ENCODE data around the gene CHP2.
"Not testable (repeated sequence)": the region's sequence is repeated elsewhere in the genome, so short reads cannot be mapped to it uniquely, and the experiment has no call there.

The CHP2 gene

DNA sequence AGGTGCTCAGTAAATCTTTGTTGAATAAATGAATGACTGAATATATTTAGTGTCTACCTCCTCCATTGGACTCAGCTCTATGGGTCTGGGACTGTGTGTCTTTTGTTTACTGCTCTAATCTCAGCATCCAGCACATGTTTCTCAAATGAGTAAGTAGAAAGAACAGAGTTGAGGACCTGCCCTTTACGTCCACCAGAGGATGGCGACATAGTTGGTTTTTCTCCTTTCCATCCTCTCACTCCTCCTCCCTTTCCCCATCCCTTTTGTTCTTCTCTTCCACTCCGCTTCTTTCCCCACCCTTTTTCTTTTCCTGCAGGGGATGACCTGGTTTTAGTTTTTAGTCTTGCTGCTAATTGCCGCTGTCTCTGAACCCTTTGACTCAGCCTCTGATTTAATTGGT lies 12.1 kb upstream of the CHP2 start:
- Histone ChIP-seq H3K9ac (ENCODE audit: low read length in 5 of 5) (no peak overlapping the region), H3K36me3 (ENCODE audit: control insufficient read depth in 5 of 5, insufficient read depth in 5 of 5, low read length in 5 of 5) (no peaks in the 10 kb centered on the region), H3K27ac (ENCODE audit: low read depth, low read length) (no peak overlapping the region), H3K4me3 (ENCODE audit: low read depth in 1 of 5, low read length in 5 of 5) (no peak overlapping the region), H3K9me3 (ENCODE audit: control insufficient read depth in 5 of 5, low read length in 5 of 5) (no peaks in the 10 kb centered on the region), H3K4me1 (ENCODE audit: control insufficient read depth in 5 of 5, insufficient read depth in 5 of 5, low read length in 5 of 5) (peaks cover 0 to 7% (median 0%) of the 10 kb centered on the region in 5 donors), H3K27me3 (ENCODE audit: control insufficient read depth in 5 of 5, insufficient read depth in 4 of 5, low read length in 5 of 5) (peaks cover 0 to 4% (median 0%) of the 10 kb centered on the region in 5 donors)

DNA sequence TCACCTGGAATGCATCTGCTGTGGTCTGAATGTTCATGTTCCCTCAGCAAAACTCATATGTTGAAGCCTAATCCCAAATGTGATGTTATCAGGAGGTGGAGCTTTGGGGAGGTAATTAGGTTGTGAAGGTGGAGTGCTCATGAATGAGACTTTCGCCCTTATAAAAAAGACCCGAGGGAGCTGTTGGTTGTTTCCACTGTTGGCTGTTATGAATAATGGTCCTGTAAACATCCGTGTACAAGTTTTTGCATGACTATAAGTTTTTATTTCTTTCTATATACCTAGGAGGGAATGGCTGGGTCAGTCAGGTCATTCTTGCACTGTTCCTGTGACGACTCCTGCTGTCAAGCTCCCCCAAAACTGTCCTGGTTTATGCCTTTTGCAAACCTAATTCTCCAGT lies 9.6 kb upstream of the CHP2 start:
- no peaks in the 10 kb centered on the region for H3K36me3 ChIP-seq (ENCODE audit: control insufficient read depth in 5 of 5, insufficient read depth in 5 of 5, low read length in 5 of 5)
- H3K27ac ChIP-seq (ENCODE audit: low read depth, low read length), result no peak overlapping the region
- H3K9me3 ChIP-seq (ENCODE audit: control insufficient read depth in 5 of 5, low read length in 5 of 5), result no peaks in the 10 kb centered on the region
- H3K9ac ChIP-seq (ENCODE audit: low read length in 5 of 5), result no peak overlapping the region
- H3K4me1 ChIP-seq (ENCODE audit: control insufficient read depth in 5 of 5, insufficient read depth in 5 of 5, low read length in 5 of 5), result peaks cover 0 to 7% (median 0%) of the 10 kb centered on the region in 5 donors
- peaks cover 0 to 2% (median 0%) of the 10 kb centered on the region in 5 donors for H3K27me3 ChIP-seq (ENCODE audit: control insufficient read depth in 5 of 5, insufficient read depth in 4 of 5, low read length in 5 of 5)
- no peak overlapping the region for H3K4me3 ChIP-seq (ENCODE audit: low read depth in 1 of 5, low read length in 5 of 5)

DNA sequence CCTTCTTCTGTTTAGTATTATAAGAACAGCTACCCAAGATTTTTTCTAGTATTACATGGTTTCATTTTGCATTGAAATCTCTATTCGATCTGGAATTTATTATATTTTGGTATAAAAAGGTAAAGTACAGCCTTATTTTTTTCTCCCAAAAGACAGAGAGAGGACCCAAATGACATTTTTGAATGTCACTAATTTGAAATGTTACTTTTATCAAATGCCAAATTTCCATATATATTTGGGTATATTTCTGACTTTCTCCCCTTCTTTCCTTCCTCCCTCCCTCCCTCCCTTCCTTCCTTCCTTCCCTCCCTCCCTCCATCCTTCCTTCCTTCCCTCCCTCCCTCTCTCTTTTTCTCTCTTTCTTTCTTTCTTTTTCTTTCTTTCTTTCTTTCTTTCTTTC lies 6.2 kb upstream of the CHP2 start:
- peaks cover 0 to 2% (median 0%) of the 10 kb centered on the region in 5 donors for H3K27me3 ChIP-seq (ENCODE audit: control insufficient read depth in 5 of 5, insufficient read depth in 4 of 5, low read length in 5 of 5)
- H3K36me3 ChIP-seq (ENCODE audit: control insufficient read depth in 5 of 5, insufficient read depth in 5 of 5, low read length in 5 of 5), result no peaks in the 10 kb centered on the region
- no peak overlapping the region for H3K27ac ChIP-seq (ENCODE audit: low read depth, low read length)
- no peak overlapping the region for H3K4me3 ChIP-seq (ENCODE audit: low read depth in 1 of 5, low read length in 5 of 5)
- no peaks in the 10 kb centered on the region for H3K4me1 ChIP-seq (ENCODE audit: control insufficient read depth in 5 of 5, insufficient read depth in 5 of 5, low read length in 5 of 5)
- no peaks in the 10 kb centered on the region for H3K9me3 ChIP-seq (ENCODE audit: control insufficient read depth in 5 of 5, low read length in 5 of 5)
- no peak overlapping the region for H3K9ac ChIP-seq (ENCODE audit: low read length in 5 of 5)

DNA sequence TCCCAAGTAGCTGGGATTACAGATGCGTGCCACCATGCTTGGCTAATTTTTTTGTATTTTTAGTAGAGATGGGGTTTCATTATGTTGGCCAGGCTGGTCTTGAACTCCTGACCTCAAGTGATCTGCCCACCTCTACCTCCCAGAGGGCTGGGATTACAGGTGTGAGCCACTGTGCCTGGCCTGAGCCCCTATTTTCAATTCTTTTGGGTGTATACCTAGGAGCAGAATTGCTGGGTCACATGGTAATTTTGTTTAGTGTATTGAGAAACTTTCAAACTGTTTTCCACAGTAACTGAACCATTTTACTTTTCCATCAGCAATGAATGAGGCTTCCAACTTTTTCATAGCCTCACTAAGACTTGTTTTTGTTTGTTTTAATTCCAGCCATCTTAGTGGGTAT lies 3.8 kb upstream of the CHP2 start:
- Histone ChIP-seq H3K4me1 (ENCODE audit: control insufficient read depth in 5 of 5, insufficient read depth in 5 of 5, low read length in 5 of 5) (peaks cover 0 to 12% (median 11%) of the 10 kb centered on the region in 5 donors), H3K27me3 (ENCODE audit: control insufficient read depth in 5 of 5, insufficient read depth in 4 of 5, low read length in 5 of 5) (peaks cover 13 to 24% (median 22%) of the 10 kb centered on the region in 5 donors)
- H3K4me3 ChIP-seq (ENCODE audit: low read depth in 1 of 5, low read length in 5 of 5); H3K9me3 ChIP-seq (ENCODE audit: control insufficient read depth in 5 of 5, low read length in 5 of 5); H3K27ac ChIP-seq (ENCODE audit: low read depth, low read length); H3K36me3 ChIP-seq (ENCODE audit: control insufficient read depth in 5 of 5, insufficient read depth in 5 of 5, low read length in 5 of 5); H3K9ac ChIP-seq (ENCODE audit: low read length in 5 of 5): not testable (repeated sequence)

DNA sequence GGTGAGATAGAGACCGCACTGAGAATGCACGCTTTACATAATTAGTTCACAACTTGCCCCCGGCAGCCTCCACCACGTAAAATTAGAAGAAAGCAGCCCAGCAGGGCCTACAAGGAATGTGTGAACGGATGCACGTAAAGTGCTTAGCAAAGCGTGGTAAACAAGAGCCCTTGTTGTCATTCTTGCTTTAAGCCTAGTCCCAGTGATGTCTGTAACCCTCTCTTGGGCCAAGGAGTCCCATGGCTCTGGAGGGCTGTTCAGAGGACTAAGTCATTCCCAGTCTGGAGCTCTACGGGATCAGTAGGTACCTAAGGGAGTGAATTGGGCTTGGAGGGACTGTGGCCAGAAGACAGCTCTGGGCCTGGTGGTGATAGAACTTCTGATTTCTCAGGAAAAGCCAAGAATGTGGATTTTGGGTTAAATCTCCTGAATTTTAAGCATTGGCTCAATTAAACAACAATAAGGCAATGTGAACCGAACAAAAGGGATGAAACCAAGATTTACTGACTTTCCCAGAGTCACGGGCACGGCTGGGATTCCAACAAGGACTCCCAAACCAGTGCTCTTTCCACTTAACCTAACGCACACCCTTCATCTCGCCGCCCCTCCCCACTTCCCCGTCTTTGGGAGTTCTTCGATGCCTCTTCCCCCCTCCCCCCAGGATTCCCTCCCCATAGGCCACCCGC lies 775 bp upstream of the CHP2 start:
- Histone ChIP-seq H3K9ac (ENCODE audit: low read length in 5 of 5) (no peak overlapping the region), H3K4me3 (ENCODE audit: low read depth in 1 of 5, low read length in 5 of 5) (peak overlapping the region in 3 of 5 donors; percentile 36 to 61 (median 57)), H3K36me3 (ENCODE audit: control insufficient read depth in 5 of 5, insufficient read depth in 5 of 5, low read length in 5 of 5) (no peaks in the 10 kb centered on the region), H3K27me3 (ENCODE audit: control insufficient read depth in 5 of 5, insufficient read depth in 4 of 5, low read length in 5 of 5) (peaks cover 18 to 38% (median 37%) of the 10 kb centered on the region in 5 donors), H3K4me1 (ENCODE audit: control insufficient read depth in 5 of 5, insufficient read depth in 5 of 5, low read length in 5 of 5) (peaks cover 0 to 12% (median 11%) of the 10 kb centered on the region in 5 donors), H3K9me3 (ENCODE audit: control insufficient read depth in 5 of 5, low read length in 5 of 5) (no peaks in the 10 kb centered on the region), H3K27ac (ENCODE audit: low read depth, low read length) (no peak overlapping the region)

DNA sequence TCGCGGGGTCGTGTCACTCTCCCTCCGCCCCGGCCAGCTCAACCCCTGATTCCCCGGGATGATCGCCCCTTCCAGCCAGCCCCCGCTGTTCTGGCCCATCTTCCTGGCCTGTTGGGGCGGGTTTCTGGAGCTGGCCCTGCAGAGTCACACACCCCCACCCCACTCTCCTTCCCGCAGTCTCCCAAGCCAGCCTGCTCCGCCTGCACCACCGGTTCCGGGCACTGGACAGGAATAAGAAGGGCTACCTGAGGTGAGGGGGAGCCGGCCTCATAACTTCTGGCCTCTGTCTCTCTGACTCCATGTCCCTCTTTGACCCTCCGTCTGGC lies 621 bp downstream of the CHP2 start:
- peaks cover 0 to 12% (median 11%) of the 10 kb centered on the region in 5 donors for H3K4me1 ChIP-seq (ENCODE audit: control insufficient read depth in 5 of 5, insufficient read depth in 5 of 5, low read length in 5 of 5)
- H3K27me3 ChIP-seq (ENCODE audit: control insufficient read depth in 5 of 5, insufficient read depth in 4 of 5, low read length in 5 of 5), result peaks cover 18 to 38% (median 37%) of the 10 kb centered on the region in 5 donors
- no peaks in the 10 kb centered on the region for H3K9me3 ChIP-seq (ENCODE audit: control insufficient read depth in 5 of 5, low read length in 5 of 5)
- no peak overlapping the region for H3K27ac ChIP-seq (ENCODE audit: low read depth, low read length)
- no peak overlapping the region for H3K9ac ChIP-seq (ENCODE audit: low read length in 5 of 5)
- H3K4me3 ChIP-seq (ENCODE audit: low read depth in 1 of 5, low read length in 5 of 5), result no peak overlapping the region
- H3K36me3 ChIP-seq (ENCODE audit: control insufficient read depth in 5 of 5, insufficient read depth in 5 of 5, low read length in 5 of 5), result no peaks in the 10 kb centered on the region

DNA sequence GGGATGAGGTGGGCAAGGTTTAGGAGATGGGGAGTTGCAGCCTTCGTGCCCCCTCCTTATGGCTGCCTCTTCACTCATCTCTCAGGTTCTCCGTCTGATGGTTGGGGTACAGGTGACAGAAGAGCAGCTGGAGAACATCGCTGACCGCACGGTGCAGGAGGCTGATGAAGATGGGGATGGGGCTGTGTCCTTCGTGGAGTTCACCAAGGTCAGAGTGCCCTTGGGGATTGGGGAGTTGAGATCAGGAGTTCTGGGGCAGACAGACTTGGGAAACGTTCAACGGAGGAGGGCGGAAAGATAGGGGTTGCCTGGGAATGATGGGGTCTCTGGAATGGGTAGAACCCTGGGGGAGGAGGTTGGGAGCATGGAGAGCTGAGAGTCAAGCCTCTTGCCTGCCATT lies 2.3 kb downstream of the CHP2 start:
- Histone ChIP-seq H3K27ac (ENCODE audit: low read depth, low read length) (no peak overlapping the region), H3K9ac (ENCODE audit: low read length in 5 of 5) (no peak overlapping the region), H3K4me1 (ENCODE audit: control insufficient read depth in 5 of 5, insufficient read depth in 5 of 5, low read length in 5 of 5) (peaks cover 0 to 12% (median 11%) of the 10 kb centered on the region in 5 donors), H3K27me3 (ENCODE audit: control insufficient read depth in 5 of 5, insufficient read depth in 4 of 5, low read length in 5 of 5) (peaks cover 18 to 38% (median 37%) of the 10 kb centered on the region in 5 donors), H3K9me3 (ENCODE audit: control insufficient read depth in 5 of 5, low read length in 5 of 5) (no peaks in the 10 kb centered on the region), H3K36me3 (ENCODE audit: control insufficient read depth in 5 of 5, insufficient read depth in 5 of 5, low read length in 5 of 5) (no peaks in the 10 kb centered on the region), H3K4me3 (ENCODE audit: low read depth in 1 of 5, low read length in 5 of 5) (no peak overlapping the region)

DNA sequence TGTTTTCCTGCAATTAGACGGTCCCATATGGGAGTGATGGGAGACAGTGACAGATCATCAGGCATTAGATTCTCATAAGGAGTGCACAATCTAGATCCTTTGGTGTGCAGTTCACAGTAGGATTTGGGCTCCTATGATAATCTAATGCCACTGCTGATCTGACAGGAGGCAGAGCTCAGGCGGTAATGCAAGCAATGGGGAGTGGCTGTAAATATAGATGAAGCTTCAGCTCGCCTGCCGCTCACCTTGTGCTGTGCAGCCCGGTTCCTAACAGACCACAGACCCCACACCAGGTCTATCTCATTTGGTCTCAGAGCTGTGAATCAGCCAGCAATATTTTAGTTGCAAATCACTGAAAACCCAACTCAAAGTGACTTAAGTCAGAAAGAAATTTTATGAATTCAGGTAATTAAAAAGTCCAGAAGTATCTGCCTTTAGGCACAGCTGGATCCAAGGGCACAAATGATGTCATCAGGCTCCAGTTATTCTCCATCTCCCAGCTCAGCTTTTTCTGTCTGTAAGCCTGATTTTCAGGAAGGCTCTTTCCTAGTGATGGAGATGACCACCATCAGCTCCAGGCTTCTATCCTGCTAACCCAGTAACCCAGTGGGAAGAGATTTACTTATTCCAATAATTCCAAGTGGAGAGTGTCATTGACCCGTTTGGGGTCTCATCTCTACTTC lies 3.3 kb downstream of the CHP2 start:
- H3K27ac ChIP-seq (ENCODE audit: low read depth, low read length), result no peak overlapping the region
- H3K4me3 ChIP-seq (ENCODE audit: low read depth in 1 of 5, low read length in 5 of 5), result no peak overlapping the region
- peaks cover 0 to 12% (median 11%) of the 10 kb centered on the region in 5 donors for H3K4me1 ChIP-seq (ENCODE audit: control insufficient read depth in 5 of 5, insufficient read depth in 5 of 5, low read length in 5 of 5)
- H3K9me3 ChIP-seq (ENCODE audit: control insufficient read depth in 5 of 5, low read length in 5 of 5), result no peaks in the 10 kb centered on the region
- H3K27me3 ChIP-seq (ENCODE audit: control insufficient read depth in 5 of 5, insufficient read depth in 4 of 5, low read length in 5 of 5), result peaks cover 18 to 42% (median 38%) of the 10 kb centered on the region in 5 donors
- H3K36me3 ChIP-seq (ENCODE audit: control insufficient read depth in 5 of 5, insufficient read depth in 5 of 5, low read length in 5 of 5), result no peaks in the 10 kb centered on the region
- no peak overlapping the region for H3K9ac ChIP-seq (ENCODE audit: low read length in 5 of 5)

DNA sequence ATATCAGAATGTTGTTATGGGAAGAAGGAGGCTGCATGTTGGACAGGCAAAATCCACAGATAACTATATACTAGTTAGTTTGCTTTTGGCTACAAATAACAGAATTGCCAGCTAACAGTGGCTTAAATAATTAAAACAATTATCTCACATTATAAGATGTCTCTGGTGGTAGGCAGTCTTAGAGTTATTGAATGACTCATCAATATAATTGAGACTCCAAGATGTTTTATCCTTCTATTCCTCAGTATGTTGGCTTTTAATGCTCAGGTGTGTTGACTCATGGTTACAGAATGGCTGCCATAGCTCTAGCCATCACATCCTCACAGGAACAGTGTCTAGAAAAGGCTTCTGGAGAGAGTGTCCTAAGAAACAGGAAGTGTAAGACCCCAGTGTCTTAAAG lies 11.1 kb downstream of the CHP2 start:
- no peaks in the 10 kb centered on the region for H3K36me3 ChIP-seq (ENCODE audit: control insufficient read depth in 5 of 5, insufficient read depth in 5 of 5, low read length in 5 of 5)

DNA sequence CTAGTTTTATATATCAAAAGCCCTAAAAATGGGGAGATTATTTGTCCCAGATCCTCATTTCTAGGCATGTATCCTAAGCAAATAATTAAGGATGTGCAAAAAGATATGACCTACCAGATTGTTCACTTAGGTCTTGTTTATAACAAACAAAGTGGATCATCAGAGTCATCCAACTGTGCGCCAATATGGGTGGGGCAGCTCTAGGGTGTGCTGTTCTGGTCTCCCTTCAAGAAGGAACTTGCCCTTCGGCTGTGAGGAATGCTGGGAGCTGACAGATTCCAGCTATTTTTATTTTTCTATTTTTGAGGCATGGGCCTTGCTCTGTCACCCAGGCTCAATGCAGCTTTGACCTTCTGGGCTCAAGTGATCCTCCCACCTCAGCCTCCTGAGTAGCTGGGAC lies 13.8 kb downstream of the CHP2 start:
- Histone ChIP-seq H3K4me3 (ENCODE audit: low read depth in 1 of 5, low read length in 5 of 5) (no peak overlapping the region), H3K9me3 (ENCODE audit: control insufficient read depth in 5 of 5, low read length in 5 of 5) (peaks cover 0 to 5% (median 0%) of the 10 kb centered on the region in 5 donors), H3K9ac (ENCODE audit: low read length in 5 of 5) (no peak overlapping the region), H3K27ac (ENCODE audit: low read depth, low read length) (no peak overlapping the region), H3K36me3 (ENCODE audit: control insufficient read depth in 5 of 5, insufficient read depth in 5 of 5, low read length in 5 of 5) (no peaks in the 10 kb centered on the region), H3K27me3 (ENCODE audit: control insufficient read depth in 5 of 5, insufficient read depth in 4 of 5, low read length in 5 of 5) (peaks cover 0 to 4% (median 2%) of the 10 kb centered on the region in 5 donors), H3K4me1 (ENCODE audit: control insufficient read depth in 5 of 5, insufficient read depth in 5 of 5, low read length in 5 of 5) (no peaks in the 10 kb centered on the region)

More for the DNA sequence above, 11.1 kb downstream of the CHP2 start:
- peaks cover 0 to 5% (median 0%) of the 10 kb centered on the region in 5 donors for H3K9me3 ChIP-seq (ENCODE audit: control insufficient read depth in 5 of 5, low read length in 5 of 5)
- no peaks in the 10 kb centered on the region for H3K4me1 ChIP-seq (ENCODE audit: control insufficient read depth in 5 of 5, insufficient read depth in 5 of 5, low read length in 5 of 5)
- no peak overlapping the region for H3K4me3 ChIP-seq (ENCODE audit: low read depth in 1 of 5, low read length in 5 of 5)
- peaks cover 0 to 8% (median 4%) of the 10 kb centered on the region in 5 donors for H3K27me3 ChIP-seq (ENCODE audit: control insufficient read depth in 5 of 5, insufficient read depth in 4 of 5, low read length in 5 of 5)
- H3K27ac ChIP-seq (ENCODE audit: low read depth, low read length), result no peak overlapping the region
- no peak overlapping the region for H3K9ac ChIP-seq (ENCODE audit: low read length in 5 of 5)
